ENCODE measurements around the gene MACROD2.
A peak's percentile ranks its signal among the peaks of the same experiment; 100 is the strongest.
"Not testable (repeated sequence)": the region's sequence is repeated elsewhere in the genome, so short reads cannot be mapped to it uniquely, and the experiment has no call there.

The MACROD2 gene

GRCh38 chr20:15196547-15197255 is 1201.4 kb downstream of the MACROD2 start:
- no peak for FAIRE-seq
- no peak for DNase-seq (ENCODE audit: extremely low spot score, insufficient read length, low read depth)

- not testable (repeated sequence) for FAIRE-seq; DNase-seq (ENCODE audit: extremely low spot score, insufficient read length, low read depth)
Measured at GRCh38 chr20:15198017-15198416, 1202.7 kb downstream of the MACROD2 start.

- FAIRE-seq (no peak), DNase-seq (ENCODE audit: extremely low spot score, insufficient read length, low read depth) (no peak)
Measured at GRCh38 chr20:15199698-15200097, 1204.4 kb downstream of the MACROD2 start.

GRCh38 chr20:15200147-15200565 is 1204.8 kb downstream of the MACROD2 start:
- FAIRE-seq (peak; percentile 29), DNase-seq (ENCODE audit: extremely low spot score, insufficient read length, low read depth) (no peak)

GRCh38 chr20:15201602-15202001 is 1206.3 kb downstream of the MACROD2 start:
- FAIRE-seq, result no peak

GRCh38 chr20:15204234-15204633 is 1208.9 kb downstream of the MACROD2 start:
- FAIRE-seq, result no peak
- no peak for DNase-seq (ENCODE audit: extremely low spot score, insufficient read length, low read depth)

More at GRCh38 chr20:15201602-15202001, 1206.3 kb downstream of the MACROD2 start:
- no peak for DNase-seq (ENCODE audit: extremely low spot score, insufficient read length, low read depth)

- DNase-seq (ENCODE audit: extremely low spot score, insufficient read length, low read depth) (no peak), FAIRE-seq (no peak)
Measured at GRCh38 chr20:15205028-15205427, 1209.7 kb downstream of the MACROD2 start.

GRCh38 chr20:15205719-15206118 is 1210.4 kb downstream of the MACROD2 start:
- no peak for FAIRE-seq
- DNase-seq (ENCODE audit: extremely low spot score, insufficient read length, low read depth), result no peak

- DNase-seq (ENCODE audit: extremely low spot score, insufficient read length, low read depth) (no peak), FAIRE-seq (no peak)
Measured at GRCh38 chr20:15209537-15209936, 1214.2 kb downstream of the MACROD2 start.

GRCh38 chr20:15214051-15214450 is 1218.7 kb downstream of the MACROD2 start:
- no peak for FAIRE-seq
- no peak for DNase-seq (ENCODE audit: extremely low spot score, insufficient read length, low read depth)

- no peak for DNase-seq (ENCODE audit: extremely low spot score, insufficient read length, low read depth)
- no peak for FAIRE-seq
Measured at GRCh38 chr20:15220009-15220656, 1224.8 kb downstream of the MACROD2 start.

GRCh38 chr20:15220778-15221565 is 1225.7 kb downstream of the MACROD2 start:
- no peak for DNase-seq (ENCODE audit: extremely low spot score, insufficient read length, low read depth)
- FAIRE-seq, result no peak

GRCh38 chr20:15222502-15223330 is 1227.4 kb downstream of the MACROD2 start:
- no peak for DNase-seq (ENCODE audit: extremely low spot score, insufficient read length, low read depth)
- FAIRE-seq, result no peak

- FAIRE-seq, result no peak
- DNase-seq (ENCODE audit: extremely low spot score, insufficient read length, low read depth), result no peak
Measured at GRCh38 chr20:15224199-15224598, 1228.9 kb downstream of the MACROD2 start.

- DNase-seq (ENCODE audit: extremely low spot score, insufficient read length, low read depth) (no peak), FAIRE-seq (no peak)
Measured at GRCh38 chr20:15227102-15227501, 1231.8 kb downstream of the MACROD2 start.

GRCh38 chr20:15232243-15232642 is 1236.9 kb downstream of the MACROD2 start:
- no peak for FAIRE-seq
- no peak for DNase-seq (ENCODE audit: extremely low spot score, insufficient read length, low read depth)

GRCh38 chr20:15235471-15236198 is 1240.3 kb downstream of the MACROD2 start:
- no peak for DNase-seq (ENCODE audit: extremely low spot score, insufficient read length, low read depth)
- no peak for FAIRE-seq

- peak; percentile 4 for DNase-seq (ENCODE audit: extremely low spot score, insufficient read length, low read depth)
- FAIRE-seq, result peak; percentile 77
Measured at GRCh38 chr20:15236812-15237211, 1241.5 kb downstream of the MACROD2 start.

GRCh38 chr20:15239542-15240206 is 1244.4 kb downstream of the MACROD2 start:
- DNase-seq (ENCODE audit: extremely low spot score, insufficient read length, low read depth), result no peak
- no peak for FAIRE-seq

Measured in GM18507 (cell line).